ENCODE results near the gene FXYD4.

Gene FXYD4

GRCh38 chr10:43347997-43348396, 23.4 kb upstream of the FXYD4 start:
- no peak for DNase-seq

GRCh38 chr10:43348511-43349312, 22.7 kb upstream of the FXYD4 start:
- DNase-seq: peak; percentile 19 to 34

- DNase-seq: no peak
Measured at GRCh38 chr10:43350156-43350555, 21.3 kb upstream of the FXYD4 start.

- DNase-seq: no peak
Measured at GRCh38 chr10:43350686-43351085, 20.8 kb upstream of the FXYD4 start.

- no peak for DNase-seq
Measured at GRCh38 chr10:43351301-43351700, 20.1 kb upstream of the FXYD4 start.

- no peak for DNase-seq
Measured at GRCh38 chr10:43352951-43353350, 18.5 kb upstream of the FXYD4 start.

- DNase-seq: no peak
Measured at GRCh38 chr10:43353495-43354329, 17.7 kb upstream of the FXYD4 start.

- DNase-seq: no peak
Measured at GRCh38 chr10:43354330-43354635, 17.2 kb upstream of the FXYD4 start.

GRCh38 chr10:43354879-43355380, 16.5 kb upstream of the FXYD4 start:
- DNase-seq: no peak

GRCh38 chr10:43355749-43356371, 15.6 kb upstream of the FXYD4 start:
- no peak for DNase-seq

GRCh38 chr10:43360086-43360485, 11.3 kb upstream of the FXYD4 start:
- DNase-seq: no peak

GRCh38 chr10:43361547-43362190, 9.8 kb upstream of the FXYD4 start:
- DNase-seq: no peak

- peak; percentile 90 to 94 for DNase-seq
Measured at GRCh38 chr10:43362191-43362839, 9.1 kb upstream of the FXYD4 start.

GRCh38 chr10:43365001-43365400, 6.4 kb upstream of the FXYD4 start:
- DNase-seq: no peak

GRCh38 chr10:43369921-43370320, 1.5 kb upstream of the FXYD4 start:
- no peak for DNase-seq

GRCh38 chr10:43370671-43371215, 693 bp upstream of the FXYD4 start:
- DNase-seq: no peak

- no peak for DNase-seq
Measured at GRCh38 chr10:43372765-43373361, 1.4 kb downstream of the FXYD4 start.

- DNase-seq: no peak
Measured at GRCh38 chr10:43373461-43373860, 2.0 kb downstream of the FXYD4 start.

- no peak for DNase-seq
Measured at GRCh38 chr10:43374194-43374593, 2.8 kb downstream of the FXYD4 start.

GRCh38 chr10:43375401-43376020, 4.1 kb downstream of the FXYD4 start:
- DNase-seq: no peak

- no peak for DNase-seq
Measured at GRCh38 chr10:43376046-43376635, 4.7 kb downstream of the FXYD4 start.
